Stomach (tissue), 4 donors: ENCODE results near the gene AP2S1.
"Not testable (repeated sequence)": the region's sequence is repeated elsewhere in the genome, so short reads cannot be mapped to it uniquely, and the experiment has no call there.

Experiments used
- EP300 ChIP-seq: sonication (generic); formaldehyde crosslinking; IDR thresholded peaks from one replicate; pipeline ENCODE4 v1.6.1; 2017; ENCODE audit warnings: antibody characterized with exemption
- POLR2A ChIP-seq, 4 donors: fragments of 450-650 bp; IDR thresholded peaks; one replicate each; pipeline ENCODE4 v1.6.1; 2016; ENCODE audit warnings: antibody characterized with exemption in 4 of 4, control low read depth in 2 of 4, mild to moderate bottlenecking in 1 of 4, moderate library complexity in 1 of 4
- POLR2AphosphoS5 ChIP-seq, 3 donors: sonication (generic); formaldehyde crosslinking; IDR thresholded peaks; one replicate each; pipeline ENCODE4 v1.6.1; 2016; ENCODE audit warnings: antibody characterized with exemption in 3 of 3
- TF ChIP-seq, protein P1 (sequence below), 7 experiments: fragments of 450-650 bp in 4 of 7; fragments of 200-600 bp in 3 of 7; sonication (generic) in 3 of 7; IDR thresholded peaks; one replicate each; pipeline ENCODE4 v1.5.1; 2016 to 2019; ENCODE audit warnings: antibody characterized with exemption in 7 of 7, control low read depth in 2 of 7, mild to moderate bottlenecking in 1 of 7

DNA sequence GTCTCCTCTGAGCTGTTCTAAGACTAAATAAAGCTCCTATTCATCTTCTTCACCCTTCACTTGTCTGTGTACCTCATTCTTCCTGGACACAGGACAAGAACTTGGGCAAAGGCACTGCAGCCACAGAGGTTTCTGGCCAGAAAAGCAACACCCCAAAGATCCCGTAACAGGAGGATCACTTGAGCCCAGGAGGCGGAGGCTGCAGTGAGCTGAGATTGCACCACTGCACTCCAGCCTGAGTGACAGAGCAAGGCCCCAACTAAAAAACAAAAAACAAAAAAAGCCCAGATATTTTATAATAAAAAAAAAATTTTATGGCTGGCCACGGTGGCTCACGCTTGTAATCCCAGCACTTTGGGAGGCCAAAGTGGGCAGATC is 28.2 kb downstream of the AP2S1 start:
- not testable (repeated sequence) for TF ChIP-seq POLR2A (IDR thresholded peaks at IDR 0.05); POLR2AphosphoS5 (IDR thresholded peaks at IDR 0.05); EP300
- TF ChIP-seq, protein P1, sequence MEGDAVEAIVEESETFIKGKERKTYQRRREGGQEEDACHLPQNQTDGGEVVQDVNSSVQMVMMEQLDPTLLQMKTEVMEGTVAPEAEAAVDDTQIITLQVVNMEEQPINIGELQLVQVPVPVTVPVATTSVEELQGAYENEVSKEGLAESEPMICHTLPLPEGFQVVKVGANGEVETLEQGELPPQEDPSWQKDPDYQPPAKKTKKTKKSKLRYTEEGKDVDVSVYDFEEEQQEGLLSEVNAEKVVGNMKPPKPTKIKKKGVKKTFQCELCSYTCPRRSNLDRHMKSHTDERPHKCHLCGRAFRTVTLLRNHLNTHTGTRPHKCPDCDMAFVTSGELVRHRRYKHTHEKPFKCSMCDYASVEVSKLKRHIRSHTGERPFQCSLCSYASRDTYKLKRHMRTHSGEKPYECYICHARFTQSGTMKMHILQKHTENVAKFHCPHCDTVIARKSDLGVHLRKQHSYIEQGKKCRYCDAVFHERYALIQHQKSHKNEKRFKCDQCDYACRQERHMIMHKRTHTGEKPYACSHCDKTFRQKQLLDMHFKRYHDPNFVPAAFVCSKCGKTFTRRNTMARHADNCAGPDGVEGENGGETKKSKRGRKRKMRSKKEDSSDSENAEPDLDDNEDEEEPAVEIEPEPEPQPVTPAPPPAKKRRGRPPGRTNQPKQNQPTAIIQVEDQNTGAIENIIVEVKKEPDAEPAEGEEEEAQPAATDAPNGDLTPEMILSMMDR (IDR thresholded peaks at IDR 0.05), result not testable (repeated sequence)
